Duodenal mucosa (tissue), 2 donors: ENCODE measurements around the gene TSSK3.
A peak's percentile ranks its signal among the peaks of the same experiment; 100 is the strongest.
"Not testable (repeated sequence)": the region's sequence is repeated elsewhere in the genome, so short reads cannot be mapped to it uniquely, and the experiment has no call there.

Experiments
- H3K27ac ChIP-seq: one replicate; pipeline ENCODE4 v1.7.0; 2013; ENCODE audit warnings: low read depth, low read length
- H3K27me3 ChIP-seq, 2 donors: one replicate each; pipeline ENCODE4 v1.7.0; 2013; ENCODE audit warnings: low read length in 2 of 2, control low read depth in 1 of 2; ENCODE audit not compliant: insufficient read depth in 2 of 2, control insufficient read depth in 1 of 2
- H3K36me3 ChIP-seq, 2 donors: one replicate each; pipeline ENCODE4 v1.7.0; 2013; ENCODE audit warnings: low read length in 2 of 2, control low read depth in 1 of 2; ENCODE audit not compliant: insufficient read depth in 2 of 2, control insufficient read depth in 1 of 2
- H3K4me1 ChIP-seq, 2 donors: one replicate each; pipeline ENCODE4 v1.7.0; 2013; ENCODE audit warnings: low read length in 2 of 2, control low read depth in 1 of 2; ENCODE audit not compliant: insufficient read depth in 2 of 2, control insufficient read depth in 1 of 2
- H3K4me3 ChIP-seq, 2 donors: one replicate each; pipeline ENCODE4 v1.7.0; 2013; ENCODE audit warnings: low read length in 2 of 2, low read depth in 1 of 2
- H3K9ac ChIP-seq, 2 donors: one replicate each; pipeline ENCODE4 v1.7.0; 2013; ENCODE audit warnings: low read length in 2 of 2, low read depth in 1 of 2
- H3K9me3 ChIP-seq, 2 donors: one replicate each; pipeline ENCODE4 v1.7.0; 2013; ENCODE audit warnings: low read length in 2 of 2, control low read depth in 1 of 2; ENCODE audit not compliant: control insufficient read depth in 1 of 2

The TSSK3 gene

DNA sequence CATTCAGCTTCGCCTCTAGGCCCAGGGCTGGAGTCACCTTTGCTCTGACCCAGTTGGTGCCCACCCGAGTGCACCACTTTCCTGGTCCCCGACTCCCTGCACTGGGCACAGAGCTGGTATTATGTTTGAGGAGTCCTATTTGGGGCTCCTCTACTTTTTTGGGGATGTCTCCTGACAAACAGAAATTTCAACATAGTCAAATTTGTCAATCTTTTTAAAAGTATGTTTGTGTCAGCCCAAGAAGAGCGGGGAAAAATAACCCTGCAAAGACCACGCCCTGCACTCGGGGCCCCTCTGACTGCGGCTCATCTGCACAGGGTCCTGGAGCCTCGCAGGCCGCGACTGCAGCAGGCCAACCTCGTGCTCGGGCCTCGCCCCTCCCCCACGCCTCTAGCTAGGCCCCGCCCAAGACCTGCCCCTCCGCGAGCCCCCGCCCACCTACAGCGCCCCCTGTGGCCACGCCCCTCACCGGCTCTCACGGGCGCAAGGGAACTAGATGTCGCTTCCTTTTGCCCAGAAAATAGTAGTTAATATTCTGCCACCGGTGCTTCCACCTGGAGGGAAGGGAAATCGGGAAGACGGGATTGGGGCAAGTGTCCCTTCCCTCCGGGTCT lies 11.4 kb upstream of the TSSK3 start:
- Histone ChIP-seq H3K36me3 (no peaks in the 10 kb centered on the region), H3K4me1 (peaks cover 35 to 38% of the 10 kb centered on the region in 2 donors), H3K4me3 (peak overlapping the region; percentile 71 to 80), H3K9me3 (no peaks in the 10 kb centered on the region), H3K27me3 (no peaks in the 10 kb centered on the region), H3K27ac (peak overlapping the region; percentile 83), H3K9ac (peak overlapping the region in 1 of 2 donors; percentile 72)

DNA sequence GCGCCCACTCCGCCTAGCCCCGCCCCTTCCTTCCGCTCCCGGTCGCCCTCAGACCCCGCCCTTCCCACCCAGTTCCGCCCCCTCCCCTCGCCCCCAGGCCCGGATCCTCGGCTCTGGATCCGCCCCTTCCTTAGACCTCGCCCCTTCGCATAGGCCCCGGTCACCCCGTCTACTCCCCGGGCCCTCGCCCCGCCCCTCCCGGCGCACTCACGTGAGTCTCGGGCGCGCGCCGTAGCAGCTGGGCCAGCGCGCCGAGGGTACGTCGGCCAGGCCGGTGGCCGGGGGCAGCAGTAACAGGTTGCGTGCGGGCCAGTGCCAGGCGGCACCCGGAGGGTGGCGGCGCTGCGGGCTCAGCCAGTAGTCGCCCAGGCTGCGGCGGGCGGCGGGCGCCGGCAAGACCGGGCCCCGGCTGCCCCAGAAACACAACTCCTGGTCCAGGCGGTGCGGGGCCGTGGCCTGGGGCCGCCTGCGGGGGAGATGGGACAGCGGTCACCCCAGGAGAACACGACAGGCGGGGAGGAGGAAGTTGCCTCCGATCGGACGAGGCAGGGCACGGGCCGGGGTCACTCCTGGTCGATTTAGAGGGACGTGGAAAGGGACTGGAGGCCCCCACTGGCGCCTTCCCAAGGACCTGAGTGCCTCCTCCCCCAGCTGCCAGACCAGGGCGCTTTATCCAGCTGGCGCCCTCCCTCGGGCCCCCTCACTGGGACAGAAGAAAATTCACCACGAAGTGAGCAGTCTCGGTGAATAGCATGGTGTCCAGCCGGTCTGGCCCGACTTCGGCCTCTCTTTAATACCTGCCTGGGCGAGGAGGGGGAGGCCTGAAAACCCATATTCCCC lies 10.7 kb upstream of the TSSK3 start:
- peak overlapping the region; percentile 83 for H3K27ac ChIP-seq
- H3K4me3 ChIP-seq, result peak overlapping the region; percentile 71 to 80
- H3K4me1 ChIP-seq, result peaks cover 29 to 33% of the 10 kb centered on the region in 2 donors
- no peaks in the 10 kb centered on the region for H3K27me3 ChIP-seq
- H3K36me3 ChIP-seq, result no peaks in the 10 kb centered on the region
- no peaks in the 10 kb centered on the region for H3K9me3 ChIP-seq
- peak overlapping the region; percentile 84 to 91 for H3K9ac ChIP-seq

DNA sequence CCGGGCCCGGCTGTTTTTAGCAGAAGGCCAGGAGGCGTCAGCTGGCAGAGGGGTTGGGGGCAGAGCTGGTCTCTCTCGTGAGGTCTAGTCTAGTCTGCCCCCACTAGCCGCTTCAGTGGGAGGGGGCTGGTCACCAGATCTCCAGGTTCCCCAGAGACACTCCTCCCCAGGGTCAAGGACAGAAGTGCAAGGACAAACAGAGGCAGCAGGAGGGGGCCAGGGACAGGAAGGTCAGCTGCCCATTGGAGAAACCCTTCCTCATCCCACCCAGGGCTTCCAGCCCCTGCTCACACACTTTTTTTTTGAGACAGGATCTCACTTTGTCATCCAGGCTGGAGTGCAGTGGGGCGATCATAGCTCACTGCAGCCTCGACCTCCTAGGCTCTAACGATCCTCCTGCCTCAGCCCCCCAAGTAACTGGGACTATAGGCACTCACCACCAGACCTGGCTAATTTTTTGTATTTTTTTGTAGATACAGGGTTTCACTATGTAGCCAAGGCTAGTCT lies 10.0 kb upstream of the TSSK3 start:
- no peaks in the 10 kb centered on the region for H3K9me3 ChIP-seq
- H3K36me3 ChIP-seq, result no peaks in the 10 kb centered on the region
- peak overlapping the region; percentile 83 for H3K27ac ChIP-seq
- peak overlapping the region; percentile 71 to 77 for H3K4me3 ChIP-seq
- peaks cover 30 to 33% of the 10 kb centered on the region in 2 donors for H3K4me1 ChIP-seq
- H3K27me3 ChIP-seq, result no peaks in the 10 kb centered on the region
- H3K9ac ChIP-seq, result peak overlapping the region; percentile 84 to 91

DNA sequence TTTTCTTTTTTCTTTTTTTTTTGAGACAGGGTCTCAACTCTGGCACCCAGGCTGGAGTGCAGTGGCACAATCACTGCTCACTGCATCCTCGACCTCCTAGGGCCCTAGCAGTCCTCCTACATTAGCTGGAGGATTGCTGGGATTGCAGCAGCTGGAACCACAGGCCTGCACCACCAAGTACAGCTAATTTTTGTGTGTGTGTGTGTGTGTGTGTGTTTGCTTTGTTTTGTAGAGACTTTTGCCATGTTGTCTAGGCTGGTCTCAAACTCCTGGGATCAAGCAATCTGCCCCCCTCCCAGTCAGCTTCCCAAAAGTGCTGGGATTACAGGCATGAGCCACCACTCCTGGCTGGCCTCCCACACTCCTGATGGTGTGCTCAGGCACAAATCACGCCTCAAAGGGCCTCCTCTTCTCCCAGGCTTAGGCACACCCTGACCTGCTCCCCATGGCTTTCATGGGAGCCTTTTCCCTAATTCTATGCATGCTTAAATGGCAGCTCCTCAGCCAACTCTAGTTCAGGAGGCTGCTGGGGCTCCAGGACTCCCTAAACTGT lies 9.4 kb upstream of the TSSK3 start:
- H3K9me3 ChIP-seq, result no peaks in the 10 kb centered on the region
- peaks cover 36 to 37% of the 10 kb centered on the region in 2 donors for H3K4me1 ChIP-seq
- no peak overlapping the region for H3K9ac ChIP-seq
- H3K36me3 ChIP-seq, result no peaks in the 10 kb centered on the region
- no peak overlapping the region for H3K4me3 ChIP-seq
- no peaks in the 10 kb centered on the region for H3K27me3 ChIP-seq
- no peak overlapping the region for H3K27ac ChIP-seq

DNA sequence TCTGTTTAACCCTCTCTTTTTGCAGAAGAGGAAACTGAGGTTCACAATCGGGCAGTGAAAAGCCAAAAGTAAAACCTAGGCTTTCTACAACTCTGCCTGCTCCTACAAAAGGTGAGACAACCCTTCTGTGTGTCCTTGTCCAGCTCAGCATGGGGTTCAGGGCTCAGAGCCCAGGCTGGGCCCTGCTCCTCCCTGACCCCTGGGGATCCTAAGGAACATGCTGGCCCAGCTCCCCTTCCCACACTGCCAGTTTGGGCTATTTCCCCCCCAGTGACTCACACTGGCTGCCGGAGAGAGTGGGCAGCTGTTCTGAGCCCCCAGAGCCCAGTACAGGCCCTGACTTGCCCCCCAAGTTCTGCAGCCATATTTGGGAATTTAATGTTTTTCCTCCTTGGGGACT lies 8.9 kb upstream of the TSSK3 start:
- Histone ChIP-seq H3K4me1 (peaks cover 37 to 42% of the 10 kb centered on the region in 2 donors), H3K27me3 (no peaks in the 10 kb centered on the region), H3K9me3 (no peaks in the 10 kb centered on the region), H3K4me3 (no peak overlapping the region), H3K27ac (peak overlapping the region; percentile 57), H3K9ac (no peak overlapping the region), H3K36me3 (no peaks in the 10 kb centered on the region)

DNA sequence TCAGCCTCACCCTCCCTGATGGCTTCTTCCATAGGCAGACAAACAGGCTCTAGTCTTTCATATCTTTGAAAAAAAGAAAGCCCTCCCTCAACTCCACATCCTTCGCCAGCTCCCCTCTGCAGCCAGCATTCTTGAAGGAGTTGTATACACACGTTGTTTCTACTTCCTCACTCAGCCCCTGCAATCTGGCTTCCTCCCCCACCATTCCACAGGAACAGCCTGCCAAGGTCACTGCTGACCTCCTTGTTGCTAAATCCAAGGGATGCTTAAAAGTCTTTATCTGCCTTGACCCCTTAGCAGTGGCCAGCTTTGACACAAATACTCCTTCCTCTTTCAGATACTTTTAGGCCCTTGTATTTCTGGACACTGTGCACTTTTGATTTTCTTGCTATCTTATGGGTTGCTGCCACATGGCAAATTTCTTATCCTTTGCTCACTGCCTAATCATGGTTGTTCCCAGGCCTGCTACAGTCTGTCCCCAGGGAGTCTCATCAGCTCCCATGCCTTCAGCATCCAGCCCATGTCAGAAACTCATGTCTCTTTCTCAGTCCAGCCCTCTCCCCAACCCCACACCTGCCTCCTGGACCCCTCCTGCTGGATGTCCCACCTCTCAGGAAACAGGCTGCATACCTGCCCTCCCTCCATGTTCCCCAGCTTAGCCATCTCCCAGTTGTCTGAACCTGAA lies 8.3 kb upstream of the TSSK3 start:
- Histone ChIP-seq H3K36me3 (no peaks in the 10 kb centered on the region), H3K4me3 (no peak overlapping the region), H3K9me3 (no peaks in the 10 kb centered on the region), H3K9ac (no peak overlapping the region), H3K27me3 (no peaks in the 10 kb centered on the region), H3K27ac (no peak overlapping the region), H3K4me1 (peaks cover 35 to 44% of the 10 kb centered on the region in 2 donors)

DNA sequence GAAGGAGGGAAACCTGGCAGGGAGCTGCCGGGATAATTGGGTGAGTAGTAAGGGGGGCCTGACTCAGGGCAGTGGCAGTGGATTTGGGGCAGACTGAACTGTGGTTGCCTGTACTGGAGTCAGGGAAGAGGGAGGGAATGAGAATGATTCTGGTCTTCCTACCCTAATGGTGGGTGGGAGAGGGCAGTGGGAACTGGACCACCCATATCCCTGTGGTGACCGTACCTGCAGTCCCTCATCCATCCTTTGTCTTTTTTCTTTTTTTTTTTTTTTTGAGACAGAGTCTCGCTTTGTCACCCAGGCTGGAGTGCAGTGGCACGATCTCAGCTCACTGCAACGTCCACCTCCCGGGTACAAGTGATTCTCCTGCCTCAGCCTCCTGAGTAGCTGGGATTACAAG lies 6.6 kb upstream of the TSSK3 start:
- H3K27ac ChIP-seq, H3K9ac ChIP-seq, H3K4me3 ChIP-seq, H3K27me3 ChIP-seq, H3K36me3 ChIP-seq, H3K9me3 ChIP-seq: not testable (repeated sequence)
- H3K4me1 ChIP-seq, result peaks cover 29 to 39% of the 10 kb centered on the region in 2 donors

DNA sequence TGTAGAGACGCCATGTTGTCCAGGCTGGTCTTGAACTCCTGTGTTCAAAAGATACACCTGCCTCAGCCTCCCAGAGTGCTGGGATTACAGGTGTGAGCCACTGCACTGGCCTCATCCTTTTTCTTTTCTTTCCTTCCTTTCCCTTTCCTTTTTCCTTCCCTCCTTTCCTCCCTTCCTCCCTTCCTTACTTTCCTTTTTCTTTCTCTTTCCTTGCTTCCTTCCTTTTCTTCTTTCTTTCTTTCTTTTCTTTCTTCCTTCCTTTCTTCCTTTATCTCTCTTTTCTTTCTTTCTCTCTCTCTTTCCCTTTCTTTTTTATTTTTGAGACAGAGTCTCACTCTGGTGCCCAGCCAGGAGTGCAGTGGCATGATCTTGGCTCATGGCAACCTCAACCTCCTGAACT lies 5.9 kb upstream of the TSSK3 start:
- no peaks in the 10 kb centered on the region for H3K27me3 ChIP-seq
- peaks cover 29 to 39% of the 10 kb centered on the region in 2 donors for H3K4me1 ChIP-seq
- no peak overlapping the region for H3K9ac ChIP-seq
- H3K9me3 ChIP-seq, result no peaks in the 10 kb centered on the region
- H3K27ac ChIP-seq, result no peak overlapping the region
- no peak overlapping the region for H3K4me3 ChIP-seq
- H3K36me3 ChIP-seq, result no peaks in the 10 kb centered on the region

DNA sequence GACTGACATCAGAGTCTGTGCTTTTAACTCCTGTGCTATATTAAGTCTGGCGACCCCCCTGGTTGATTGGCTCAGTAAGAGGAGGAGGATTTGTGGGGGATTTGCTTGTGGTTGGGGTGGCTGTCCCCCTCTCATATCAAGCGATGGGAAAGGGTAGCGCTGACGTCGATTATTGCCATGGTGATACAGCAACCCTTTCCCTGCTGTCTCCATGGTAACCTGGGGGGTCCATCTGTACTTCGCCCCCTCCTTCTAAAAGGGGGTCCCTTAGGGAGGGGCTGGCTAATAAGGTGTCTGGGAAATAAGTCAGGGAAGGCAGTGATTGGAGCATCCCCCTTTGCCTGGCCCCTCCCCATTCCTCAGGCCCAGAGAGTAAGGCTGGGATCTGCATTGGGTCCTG lies 4.7 kb upstream of the TSSK3 start:
- H3K9me3 ChIP-seq, result no peaks in the 10 kb centered on the region
- H3K27ac ChIP-seq, result no peak overlapping the region
- H3K36me3 ChIP-seq, result no peaks in the 10 kb centered on the region
- H3K4me3 ChIP-seq, result no peak overlapping the region
- no peaks in the 10 kb centered on the region for H3K27me3 ChIP-seq
- no peak overlapping the region for H3K9ac ChIP-seq
- peaks cover 28 to 32% of the 10 kb centered on the region in 2 donors for H3K4me1 ChIP-seq
